DOHH2 (cell line): ENCODE measurements around the gene HLA-DQB1.

Experiments used
- CTCF ChIP-seq: fragments of 200-600 bp; sonication (generic); IDR thresholded peaks from one replicate; pipeline ENCODE4 v1.5.1; 2014; ENCODE audit warnings: antibody characterized with exemption, mild to moderate bottlenecking, low read depth, low read length; ENCODE audit not compliant: poor library complexity, severe bottlenecking
- EZH2phosphoT487 ChIP-seq: fragments of 200-600 bp; sonication (generic); IDR thresholded peaks from 2 replicates; pipeline ENCODE4 v1.6.1; 2017; ENCODE audit warnings: borderline replicate concordance, mild to moderate bottlenecking, antibody characterized with exemption, low read length, moderate library complexity, mixed read lengths

DNA sequence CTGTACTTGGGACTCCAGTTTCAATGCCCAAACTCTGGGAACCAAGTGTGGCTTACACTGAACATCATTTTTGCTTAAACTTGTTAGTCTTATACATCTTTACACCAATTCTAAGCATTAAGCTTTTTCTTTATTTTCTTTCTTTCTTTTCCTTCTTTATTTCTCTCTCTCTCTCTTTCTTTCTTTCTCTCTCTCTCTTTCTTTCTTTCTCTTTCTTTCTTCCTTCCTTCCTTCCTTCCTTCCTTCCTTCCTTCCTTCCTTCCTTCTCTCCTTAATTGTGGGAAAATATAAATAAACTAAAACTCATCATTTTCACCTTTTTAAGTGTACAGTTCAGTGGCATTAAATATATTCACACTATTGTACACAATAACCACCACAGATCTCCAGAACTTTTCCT lies 43.2 kb upstream of the HLA-DQB1 start:
- TF ChIP-seq CTCF (no peak), EZH2phosphoT487 (no peak)
